ENCODE measurements around the gene ZNF593.

ZNF593 gene

GRCh38 chr1:26153966-26154532, 15.7 kb upstream of the ZNF593 start:
- DNase-seq: no peak

- DNase-seq: no peak
Observed at GRCh38 chr1:26154750-26155149, 15.0 kb upstream of the ZNF593 start.

- no peak for DNase-seq
Observed at GRCh38 chr1:26155370-26156284, 14.1 kb upstream of the ZNF593 start.

DNA sequence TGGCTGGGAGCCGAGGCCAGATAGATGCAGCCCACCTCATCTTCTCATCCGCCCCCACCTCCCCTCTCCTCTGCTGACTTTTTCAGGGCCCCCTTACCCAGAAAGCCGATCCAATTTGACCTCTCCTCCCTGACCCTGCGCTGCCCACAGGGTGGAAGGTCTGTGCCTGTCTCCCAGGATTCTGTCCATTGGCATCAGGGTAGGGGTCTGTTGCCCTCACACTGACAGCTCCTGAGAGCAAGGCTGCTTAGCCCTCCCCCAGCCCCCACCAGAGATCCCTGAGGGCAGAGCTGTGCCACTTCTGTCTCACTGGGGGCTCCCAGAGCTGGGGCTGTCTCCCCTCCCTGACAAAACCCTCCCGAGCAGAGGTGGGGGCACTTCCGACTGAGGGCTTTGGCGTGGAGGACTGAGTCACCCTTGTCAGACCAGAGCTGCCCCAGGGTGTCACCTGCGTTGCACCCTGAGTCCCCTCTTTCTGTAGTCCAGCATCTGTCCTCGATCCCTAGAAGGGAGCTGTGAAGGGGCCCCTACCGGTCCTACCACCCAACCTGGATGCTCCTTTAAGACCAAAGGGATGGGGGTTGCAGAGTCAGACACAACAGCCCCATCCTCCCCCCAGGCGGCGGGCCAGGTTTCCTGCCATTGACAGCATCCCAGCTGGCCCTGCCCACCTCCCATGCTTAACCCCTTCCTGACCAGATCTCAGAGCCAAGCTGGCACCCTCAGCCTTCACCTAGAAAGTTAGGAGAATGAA, 13.2 kb upstream of the ZNF593 start:
- no peak for DNase-seq

- no peak for DNase-seq
Observed at GRCh38 chr1:26158271-26158907, 11.3 kb upstream of the ZNF593 start.

- DNase-seq: no peak
Observed at GRCh38 chr1:26158908-26159742, 10.6 kb upstream of the ZNF593 start, which contains the start of gene FAM110D. Gene FAM110D (plus strand): TSS chr1:26159079. CDS start chr1:26161292, 2,213 bp downstream.

DNA sequence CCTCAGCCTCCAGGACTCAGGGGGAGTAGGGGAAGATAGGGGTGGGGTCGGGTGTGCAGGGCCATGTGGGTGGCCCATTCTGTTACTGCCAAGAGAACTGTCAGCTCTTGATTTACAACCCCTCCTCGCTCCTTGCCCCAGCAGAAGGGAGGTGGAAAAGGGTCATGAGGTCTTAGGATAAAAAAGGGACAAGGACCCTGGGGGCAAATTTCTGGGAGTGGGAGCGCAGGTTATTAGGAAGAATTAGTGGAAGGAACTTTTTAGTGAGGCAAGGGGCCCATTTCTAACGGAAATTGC, 10.0 kb upstream of the ZNF593 start:
- no peak for DNase-seq

- no peak for DNase-seq
Observed at GRCh38 chr1:26160527-26161414, 8.9 kb upstream of the ZNF593 start.

DNA sequence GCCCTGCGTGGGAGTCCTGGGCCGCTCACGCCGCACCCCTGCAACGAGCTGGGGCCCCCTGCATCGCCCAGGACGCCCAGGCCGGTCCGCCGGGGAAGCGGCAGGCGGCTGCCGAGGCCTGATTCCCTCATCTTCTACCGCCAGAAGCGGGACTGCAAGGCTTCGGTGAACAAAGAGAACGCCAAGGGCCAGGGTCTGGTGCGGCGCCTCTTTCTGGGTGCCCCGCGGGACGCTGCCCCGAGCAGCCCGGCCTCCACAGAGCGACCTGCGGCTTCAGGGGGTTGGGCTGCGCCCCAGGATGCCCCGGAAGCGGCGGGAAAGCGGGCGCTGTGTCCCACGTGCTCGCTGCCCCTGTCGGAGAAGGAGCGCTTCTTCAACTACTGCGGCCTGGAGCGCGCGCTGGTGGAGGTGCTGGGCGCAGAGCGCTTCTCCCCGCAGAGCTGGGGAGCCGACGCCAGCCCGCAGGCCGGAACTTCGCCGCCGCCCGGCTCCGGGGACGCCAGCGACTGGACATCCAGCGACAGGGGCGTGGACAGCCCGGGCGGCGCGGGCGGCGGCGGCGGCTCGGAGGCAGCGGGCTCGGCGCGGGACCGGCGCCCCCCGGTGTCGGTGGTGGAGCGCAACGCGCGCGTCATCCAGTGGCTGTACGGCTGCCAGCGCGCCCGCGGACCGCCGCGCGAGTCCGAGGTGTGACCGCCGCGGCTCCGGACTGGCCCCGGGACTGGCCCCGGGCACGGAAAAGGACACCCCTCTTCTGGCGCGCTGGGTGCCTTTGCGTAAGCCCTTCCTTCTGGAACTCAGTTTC, 8.1 kb upstream of the ZNF593 start:
- DNase-seq: no peak

DNA sequence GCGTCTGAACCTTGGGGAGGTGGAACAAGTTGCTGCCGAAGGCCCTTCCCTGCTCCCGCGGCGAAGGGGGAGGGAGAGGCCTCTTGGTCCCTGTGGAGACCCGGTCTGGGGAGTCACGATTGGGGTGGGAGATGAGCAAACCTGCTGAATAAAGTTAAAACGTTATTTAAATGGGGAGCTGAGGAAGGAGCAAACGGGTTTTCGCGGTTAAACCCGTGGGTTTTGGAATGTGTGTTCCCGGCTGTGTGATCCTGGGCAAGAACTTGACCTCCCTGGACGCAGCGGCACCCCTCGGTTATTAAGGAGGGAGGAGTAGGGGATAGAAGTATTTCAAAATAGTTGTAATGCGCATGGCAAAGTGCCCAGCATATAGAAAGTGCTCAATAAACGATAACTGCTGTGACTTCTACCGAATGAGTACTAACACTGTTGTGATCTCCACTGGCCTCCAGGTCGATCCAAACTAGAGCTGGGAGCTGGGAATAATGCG, 7.4 kb upstream of the ZNF593 start:
- no peak for DNase-seq

DNA sequence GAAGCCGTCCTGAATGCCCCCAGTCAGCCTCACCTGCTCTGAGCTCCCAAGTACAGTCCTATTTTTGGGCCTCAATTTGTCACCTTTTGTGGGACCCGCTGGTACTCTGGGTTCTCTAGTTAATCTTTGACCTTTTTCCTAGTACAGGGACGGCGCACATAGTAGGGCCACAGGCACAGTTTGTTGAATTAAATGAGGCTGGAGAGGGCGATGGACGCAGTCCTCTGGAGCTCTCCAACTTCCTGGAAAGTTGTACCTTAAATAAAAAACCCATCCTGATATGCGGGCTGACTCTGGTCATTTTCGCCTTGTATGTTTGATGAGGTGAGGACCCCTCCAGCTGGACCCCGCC, 6.0 kb upstream of the ZNF593 start:
- no peak for DNase-seq

- DNase-seq: no peak
Observed at GRCh38 chr1:26164036-26164860, 5.5 kb upstream of the ZNF593 start.

GRCh38 chr1:26164861-26165842, 4.6 kb upstream of the ZNF593 start:
- DNase-seq: no peak

GRCh38 chr1:26166719-26167281, 2.9 kb upstream of the ZNF593 start:
- DNase-seq: no peak

- DNase-seq: no peak
Observed at GRCh38 chr1:26168410-26169197, 1.1 kb upstream of the ZNF593 start, which contains the start of gene C1orf232. Gene C1orf232 (minus strand): TSS chr1:26168963. CDS start chr1:26168499, 464 bp downstream.

GRCh38 chr1:26169198-26169554, 532 bp upstream of the ZNF593 start:
- DNase-seq: no peak

- no peak for DNase-seq
Observed at GRCh38 chr1:26170472-26170821, 739 bp downstream of the ZNF593 start.
